Endothelial cell of umbilical vein (primary cell): ENCODE measurements around the gene SCAMP5. TPM values are rescaled to one million over a fixed set of nuclear protein-coding genes. Genes with fewer than 3 reads are reported as not detected.

Experiments
- BruUV-seq: library from RNA; stranded (reverse); fragments of 400-500 nt; replicated peaks from 2 replicates; lab custom pipeline; 2021; lab: Mats Ljungman, UMichigan
- CTCF ChIA-PET: fragments of 300-600, 350-600 bp; sonication (Branson Sonifier 250); formaldehyde crosslinking; loops from one replicate; lab custom pipeline; 2021; ENCODE audit warnings: antibody characterized with exemption, inconsistent platforms; lab: Charles Lee
- POLR2A ChIA-PET: fragments of 300-600, 350-600 bp; sonication (Branson Sonifier 250); formaldehyde crosslinking; loops from one replicate; lab custom pipeline; 2021; ENCODE audit warnings: antibody characterized with exemption, inconsistent platforms; lab: Charles Lee
- DNase-seq: peaks from one replicate; pipeline ENCODE4 v3.0.0-alpha.2; 2011; ENCODE audit warnings: low read depth, low spot score
- FAIRE-seq: peaks from 2 replicates; lab custom pipeline; 2011; peaks lifted over from hg19 to GRCh38; lab: Jason Lieb, UNC
- H2AFZ ChIP-seq: 2 replicates; pipeline ENCODE4 v1.6.0; 2012; ENCODE audit warnings: low read depth, low read length, control low read depth, inconsistent platforms
- H3K27ac ChIP-seq: 2 replicates; pipeline ENCODE4 v1.5.1; 2011; ENCODE audit warnings: low read depth, mild to moderate bottlenecking, control low read depth, low read length, moderate library complexity; ENCODE audit not compliant: insufficient read depth
- H3K27me3 ChIP-seq, 2 experiments: 2 replicates each; pipeline versions ENCODE4 v1.6.0 to v1.6.1; 2011; ENCODE audit warnings: low read length in 2 of 2, mixed read lengths in 1 of 2; ENCODE audit not compliant: control insufficient read depth in 2 of 2, insufficient read depth in 2 of 2
- H3K36me3 ChIP-seq, 2 experiments: 2 replicates in 1 of 2; 3 replicates in 1 of 2; pipeline ENCODE4 v1.5.1; 2011; ENCODE audit warnings: low read length in 2 of 2, mild to moderate bottlenecking in 1 of 2, moderate library complexity in 1 of 2; ENCODE audit not compliant: control insufficient read depth in 2 of 2, insufficient read depth in 2 of 2; ENCODE audit errors: extremely low read depth in 1 of 2
- H3K4me1 ChIP-seq: 3 replicates; pipeline ENCODE4 v1.5.1; 2011; ENCODE audit warnings: mild to moderate bottlenecking, low read length; ENCODE audit not compliant: control insufficient read depth, insufficient read depth; ENCODE audit errors: extremely low read depth
- H3K4me2 ChIP-seq: 2 replicates; pipeline ENCODE4 v1.6.1; 2011; ENCODE audit warnings: low read length, control low read depth, mixed read lengths; ENCODE audit not compliant: insufficient read depth
- H3K4me3 ChIP-seq, 3 experiments: fragments of 200-600 bp in 1 of 3; sonication (generic), shearing (Covaris generic) in 1 of 3; replicated peaks in 1 of 3; 2 replicates each; pipeline ENCODE4 v1.5.1; 2011 to 2016; ENCODE audit warnings: control low read depth in 3 of 3, low read length in 3 of 3, mild to moderate bottlenecking in 2 of 3, inconsistent platforms in 1 of 3, low read depth in 1 of 3, moderate library complexity in 1 of 3; ENCODE audit not compliant: insufficient read depth in 1 of 3
- H3K79me2 ChIP-seq: 2 replicates; pipeline ENCODE4 v1.6.0; 2012; ENCODE audit warnings: low read length, inconsistent platforms; ENCODE audit not compliant: control insufficient read depth, insufficient read depth
- H3K9ac ChIP-seq: replicated peaks from 2 replicates; pipeline ENCODE3; 2011; ENCODE audit warnings: low read length, control low read depth; ENCODE audit not compliant: insufficient read depth; ENCODE audit errors: extremely low read depth
- H3K9me1 ChIP-seq: replicated peaks from 3 replicates; pipeline ENCODE4 v1.6.0; 2011; ENCODE audit warnings: mild to moderate bottlenecking, low read length; ENCODE audit not compliant: control insufficient read depth, insufficient read depth; ENCODE audit errors: extremely low read depth
- H3K9me3 ChIP-seq: replicated peaks from 2 replicates; pipeline ENCODE4 v1.5.1; 2012; ENCODE audit warnings: low read length, inconsistent platforms; ENCODE audit not compliant: control insufficient read depth, insufficient read depth
- H4K20me1 ChIP-seq: replicated peaks from 2 replicates; pipeline ENCODE3; 2011; ENCODE audit warnings: mild to moderate bottlenecking, low read length; ENCODE audit not compliant: control insufficient read depth, insufficient read depth; ENCODE audit errors: extremely low read depth
- CTCF ChIP-seq, 2 donors: IDR thresholded peaks; 1 replicate in 1 of 2; 2 replicates in 1 of 2; pipeline ENCODE4 v1.5.1; 2011; ENCODE audit warnings: low read length in 2 of 2, mild to moderate bottlenecking in 2 of 2, moderate library complexity in 2 of 2, control low read depth in 1 of 2, inconsistent platforms in 1 of 2, low read depth in 1 of 2; ENCODE audit not compliant: insufficient read depth in 1 of 2; ENCODE audit errors: extremely low read depth in 1 of 2
- EZH2 ChIP-seq: IDR thresholded peaks from 2 replicates; pipeline ENCODE4 v1.6.1; 2012; ENCODE audit warnings: borderline replicate concordance, low read depth, mild to moderate bottlenecking, moderate library complexity, low read length, inconsistent platforms; ENCODE audit not compliant: severe bottlenecking
- GATA2 ChIP-seq: IDR thresholded peaks from 2 replicates; pipeline ENCODE4 v1.7.0; 2011; ENCODE audit warnings: low read depth, mild to moderate bottlenecking, moderate library complexity, mixed read lengths, low read length; ENCODE audit not compliant: insufficient read length, insufficient read depth
- JUN ChIP-seq: IDR thresholded peaks from 2 replicates; pipeline ENCODE4 v1.6.1; 2011; ENCODE audit warnings: borderline replicate concordance, low read depth; ENCODE audit not compliant: insufficient read length, insufficient read depth
- MAX ChIP-seq: IDR thresholded peaks from 2 replicates; pipeline ENCODE4 v1.6.1; 2011; ENCODE audit not compliant: insufficient read depth, insufficient read length
- POLR2AphosphoS5 ChIP-seq: IDR thresholded peaks from 2 replicates; pipeline ENCODE4 v1.6.1; 2012; ENCODE audit warnings: low read depth, mild to moderate bottlenecking, control low read depth, low read length, moderate library complexity; ENCODE audit not compliant: insufficient read depth
- dilution Hi-C: fragments of 300-500 bp; cut with MboI; formaldehyde crosslinking; loops from one replicate; pipeline ENCODE4 v1.15.0; 2019; ENCODE audit warnings: low sequenced_read_pairs; ENCODE audit not compliant: extremely low pct_ligation_motif_present
- intact Hi-C: fragments of 100-400 bp; cut with micrococcal nuclease; formaldehyde crosslinking; loops from one replicate; pipeline ENCODE4 v1.10.0; 2022
- polyA plus RNA-seq, 4 experiments: library from polyadenylated mRNA; depleted of rRNA in 3 of 4; stranded (reverse) in 3 of 4; unstranded in 1 of 4; fragments of >200 nt; gene quantifications; 2 replicates each; pipeline versions ENCODE4 v1.2.1 to v1.2.3, GENCODE V29; 2011 to 2012; ENCODE audit warnings: missing spikeins in 1 of 4
- total RNA-seq: library from RNA; stranded (reverse); gene quantifications from 2 replicates; pipeline ENCODE4 v1.2.3, GENCODE V29; 2021

Gene SCAMP5
- total and polyA plus RNA-seq, 2 donors (not counting 3 experiments of a cell fraction or from before 2014, with no cell fraction given), result 1.9 to 6.2 TPM

GRCh38 chr15:75048394-75048793, 53.0 kb downstream of the SCAMP5 start:
- dilution Hi-C loops, result no loop called here

More at GRCh38 chr15:75048394-75048793, 53.0 kb downstream of the SCAMP5 start:
- H3K27me3 ChIP-seq, result no peaks in the 10 kb centered on the region
- H3K36me3 ChIP-seq, result no peaks in the 10 kb centered on the region
- DNase-seq (no peak), FAIRE-seq (no peak)
- POLR2A ChIA-PET, result no interaction called here
- no peaks in the 10 kb centered on the region for H3K9me3 ChIP-seq
- peaks cover 24% of the 10 kb centered on the region for H3K4me1 ChIP-seq
- no peak overlapping the region for H3K9ac ChIP-seq
- H3K27ac ChIP-seq, result no peak overlapping the region
- no peaks in the 10 kb centered on the region for H4K20me1 ChIP-seq
- intact Hi-C loops, result no loop called here
- H3K79me2 ChIP-seq, result no peaks in the 10 kb centered on the region
- no TSS peak for BruUV-seq
- TF ChIP-seq EZH2, result no peak
- TF ChIP-seq CTCF (IDR thresholded peaks at IDR 0.05; ENCODE audit: extremely low read depth in 1 of 2, insufficient read depth in 1 of 2, low read depth in 1 of 2, low read length in 2 of 2), result no peak
- no peak for TF ChIP-seq POLR2AphosphoS5
- TF ChIP-seq JUN, result no peak
- no peak for TF ChIP-seq MAX
- no peak for TF ChIP-seq GATA2
- no peak overlapping the region for H3K4me3 ChIP-seq
- no peak overlapping the region for H3K4me2 ChIP-seq
- no peak overlapping the region for H2AFZ ChIP-seq
- CTCF ChIA-PET, result no interaction called here
- H3K9me1 ChIP-seq, result no peaks in the 10 kb centered on the region
